HG03469 (cell line): Measurements from ENCODE around the gene SNAP47.

Experiments
- ATAC-seq: cut with Tn5 transposase; IDR thresholded peaks from one replicate; pipeline ENCODE4 v1.9.1; 2021; ENCODE audit warnings: mild to moderate bottlenecking, moderate library complexity, moderate number of reproducible peaks; ENCODE audit not compliant: unreplicated experiment

The SNAP47 gene

GRCh38 chr1:227731696-227732585 is 3.3 kb upstream of the SNAP47 start:
- ATAC-seq, result no peak

GRCh38 chr1:227732586-227733308 is 2.5 kb upstream of the SNAP47 start:
- ATAC-seq, result no peak

- no peak for ATAC-seq
These were observed 1.9 kb upstream of the SNAP47 start for GRCh38 chr1:227733309-227733705.

GRCh38 chr1:227733751-227734545 is 1.3 kb upstream of the SNAP47 start:
- no peak for ATAC-seq

GRCh38 chr1:227734546-227734855 is 734 bp upstream of the SNAP47 start:
- ATAC-seq, result no peak

- ATAC-seq, result no peak
These were observed 477 bp downstream of the SNAP47 start for GRCh38 chr1:227735539-227736285.

GRCh38 chr1:227736814-227737432 is 1.7 kb downstream of the SNAP47 start:
- no peak for ATAC-seq

GRCh38 chr1:227738820-227739219 is 3.6 kb downstream of the SNAP47 start:
- ATAC-seq, result no peak

- ATAC-seq, result no peak
These were observed 4.4 kb downstream of the SNAP47 start for GRCh38 chr1:227739636-227740035.

- no peak for ATAC-seq
These were observed 5.2 kb downstream of the SNAP47 start for GRCh38 chr1:227740401-227740960.

- ATAC-seq, result no peak
These were observed 6.1 kb downstream of the SNAP47 start for GRCh38 chr1:227741166-227741870.

- ATAC-seq, result no peak
These were observed 7.8 kb downstream of the SNAP47 start for GRCh38 chr1:227742738-227743715.

GRCh38 chr1:227744668-227745067 is 9.4 kb downstream of the SNAP47 start:
- no peak for ATAC-seq

GRCh38 chr1:227745568-227746265 is 10.5 kb downstream of the SNAP47 start:
- no peak for ATAC-seq

GRCh38 chr1:227746676-227747075 is 11.4 kb downstream of the SNAP47 start:
- ATAC-seq, result no peak

- no peak for ATAC-seq
These were observed 12.1 kb downstream of the SNAP47 start for GRCh38 chr1:227747382-227747781.

- ATAC-seq, result no peak
These were observed 12.8 kb downstream of the SNAP47 start for GRCh38 chr1:227747948-227748495.
